Endothelial cell of umbilical vein (primary cell): Measurements from ENCODE around the gene SLC19A1. TPM values are rescaled to one million over a fixed set of nuclear protein-coding genes. Genes with fewer than 3 reads are reported as not detected.

Experiments used
- BruUV-seq: library from RNA; stranded (reverse); fragments of 400-500 nt; replicated peaks from 2 replicates; lab custom pipeline; 2021; lab: Mats Ljungman, UMichigan
- CTCF ChIA-PET: fragments of 300-600, 350-600 bp; sonication (Branson Sonifier 250); formaldehyde crosslinking; loops from one replicate; lab custom pipeline; 2021; ENCODE audit warnings: antibody characterized with exemption, inconsistent platforms; lab: Charles Lee
- POLR2A ChIA-PET: fragments of 300-600, 350-600 bp; sonication (Branson Sonifier 250); formaldehyde crosslinking; loops from one replicate; lab custom pipeline; 2021; ENCODE audit warnings: antibody characterized with exemption, inconsistent platforms; lab: Charles Lee
- DNase-seq: peaks from one replicate; pipeline ENCODE4 v3.0.0-alpha.2; 2011; ENCODE audit warnings: low read depth, low spot score
- FAIRE-seq: peaks from 2 replicates; lab custom pipeline; 2011; peaks lifted over from hg19 to GRCh38; lab: Jason Lieb, UNC
- H2AFZ ChIP-seq: 2 replicates; pipeline ENCODE4 v1.6.0; 2012; ENCODE audit warnings: low read depth, low read length, control low read depth, inconsistent platforms
- H3K27ac ChIP-seq: 2 replicates; pipeline ENCODE4 v1.5.1; 2011; ENCODE audit warnings: low read depth, mild to moderate bottlenecking, control low read depth, low read length, moderate library complexity; ENCODE audit not compliant: insufficient read depth
- H3K27me3 ChIP-seq, 2 experiments: 2 replicates each; pipeline versions ENCODE4 v1.6.0 to v1.6.1; 2011; ENCODE audit warnings: low read length in 2 of 2, mixed read lengths in 1 of 2; ENCODE audit not compliant: control insufficient read depth in 2 of 2, insufficient read depth in 2 of 2
- H3K36me3 ChIP-seq, 2 experiments: 2 replicates in 1 of 2; 3 replicates in 1 of 2; pipeline ENCODE4 v1.5.1; 2011; ENCODE audit warnings: low read length in 2 of 2, mild to moderate bottlenecking in 1 of 2, moderate library complexity in 1 of 2; ENCODE audit not compliant: control insufficient read depth in 2 of 2, insufficient read depth in 2 of 2; ENCODE audit errors: extremely low read depth in 1 of 2
- H3K4me1 ChIP-seq: 3 replicates; pipeline ENCODE4 v1.5.1; 2011; ENCODE audit warnings: mild to moderate bottlenecking, low read length; ENCODE audit not compliant: control insufficient read depth, insufficient read depth; ENCODE audit errors: extremely low read depth
- H3K4me2 ChIP-seq: 2 replicates; pipeline ENCODE4 v1.6.1; 2011; ENCODE audit warnings: low read length, control low read depth, mixed read lengths; ENCODE audit not compliant: insufficient read depth
- H3K4me3 ChIP-seq, 3 experiments: fragments of 200-600 bp in 1 of 3; sonication (generic), shearing (Covaris generic) in 1 of 3; replicated peaks in 1 of 3; 2 replicates each; pipeline ENCODE4 v1.5.1; 2011 to 2016; ENCODE audit warnings: control low read depth in 3 of 3, low read length in 3 of 3, mild to moderate bottlenecking in 2 of 3, inconsistent platforms in 1 of 3, low read depth in 1 of 3, moderate library complexity in 1 of 3; ENCODE audit not compliant: insufficient read depth in 1 of 3
- H3K79me2 ChIP-seq: 2 replicates; pipeline ENCODE4 v1.6.0; 2012; ENCODE audit warnings: low read length, inconsistent platforms; ENCODE audit not compliant: control insufficient read depth, insufficient read depth
- H3K9ac ChIP-seq: replicated peaks from 2 replicates; pipeline ENCODE3; 2011; ENCODE audit warnings: low read length, control low read depth; ENCODE audit not compliant: insufficient read depth; ENCODE audit errors: extremely low read depth
- H3K9me1 ChIP-seq: replicated peaks from 3 replicates; pipeline ENCODE4 v1.6.0; 2011; ENCODE audit warnings: mild to moderate bottlenecking, low read length; ENCODE audit not compliant: control insufficient read depth, insufficient read depth; ENCODE audit errors: extremely low read depth
- H3K9me3 ChIP-seq: replicated peaks from 2 replicates; pipeline ENCODE4 v1.5.1; 2012; ENCODE audit warnings: low read length, inconsistent platforms; ENCODE audit not compliant: control insufficient read depth, insufficient read depth
- H4K20me1 ChIP-seq: replicated peaks from 2 replicates; pipeline ENCODE3; 2011; ENCODE audit warnings: mild to moderate bottlenecking, low read length; ENCODE audit not compliant: control insufficient read depth, insufficient read depth; ENCODE audit errors: extremely low read depth
- CTCF ChIP-seq, 2 donors: IDR thresholded peaks; 1 replicate in 1 of 2; 2 replicates in 1 of 2; pipeline ENCODE4 v1.5.1; 2011; ENCODE audit warnings: low read length in 2 of 2, mild to moderate bottlenecking in 2 of 2, moderate library complexity in 2 of 2, control low read depth in 1 of 2, inconsistent platforms in 1 of 2, low read depth in 1 of 2; ENCODE audit not compliant: insufficient read depth in 1 of 2; ENCODE audit errors: extremely low read depth in 1 of 2
- EZH2 ChIP-seq: IDR thresholded peaks from 2 replicates; pipeline ENCODE4 v1.6.1; 2012; ENCODE audit warnings: borderline replicate concordance, low read depth, mild to moderate bottlenecking, moderate library complexity, low read length, inconsistent platforms; ENCODE audit not compliant: severe bottlenecking
- FOS ChIP-seq: IDR thresholded peaks from 2 replicates; pipeline ENCODE4 v1.6.1; 2011; ENCODE audit warnings: mild to moderate bottlenecking, low read length, moderate library complexity, borderline replicate concordance; ENCODE audit not compliant: insufficient read depth
- GATA2 ChIP-seq: IDR thresholded peaks from 2 replicates; pipeline ENCODE4 v1.7.0; 2011; ENCODE audit warnings: low read depth, mild to moderate bottlenecking, moderate library complexity, mixed read lengths, low read length; ENCODE audit not compliant: insufficient read length, insufficient read depth
- JUN ChIP-seq: IDR thresholded peaks from 2 replicates; pipeline ENCODE4 v1.6.1; 2011; ENCODE audit warnings: borderline replicate concordance, low read depth; ENCODE audit not compliant: insufficient read length, insufficient read depth
- MAX ChIP-seq: IDR thresholded peaks from 2 replicates; pipeline ENCODE4 v1.6.1; 2011; ENCODE audit not compliant: insufficient read depth, insufficient read length
- MYC ChIP-seq: IDR thresholded peaks from one replicate; pipeline ENCODE4 v1.6.1; 2011; ENCODE audit warnings: mild to moderate bottlenecking, low read depth, low read length
- POLR2A ChIP-seq: IDR thresholded peaks from 2 replicates; pipeline ENCODE4 v1.6.1; 2012; ENCODE audit warnings: low read depth, mild to moderate bottlenecking, control low read depth, low read length
- POLR2AphosphoS5 ChIP-seq: IDR thresholded peaks from 2 replicates; pipeline ENCODE4 v1.6.1; 2012; ENCODE audit warnings: low read depth, mild to moderate bottlenecking, control low read depth, low read length, moderate library complexity; ENCODE audit not compliant: insufficient read depth
- dilution Hi-C: fragments of 300-500 bp; cut with MboI; formaldehyde crosslinking; loops from one replicate; pipeline ENCODE4 v1.15.0; 2019; ENCODE audit warnings: low sequenced_read_pairs; ENCODE audit not compliant: extremely low pct_ligation_motif_present
- intact Hi-C: fragments of 100-400 bp; cut with micrococcal nuclease; formaldehyde crosslinking; loops from one replicate; pipeline ENCODE4 v1.10.0; 2022
- polyA plus RNA-seq, 4 experiments: library from polyadenylated mRNA; depleted of rRNA in 3 of 4; stranded (reverse) in 3 of 4; unstranded in 1 of 4; fragments of >200 nt; gene quantifications; 2 replicates each; pipeline versions ENCODE4 v1.2.1 to v1.2.3, GENCODE V29; 2011 to 2012; ENCODE audit warnings: missing spikeins in 1 of 4
- total RNA-seq: library from RNA; stranded (reverse); gene quantifications from 2 replicates; pipeline ENCODE4 v1.2.3, GENCODE V29; 2021

Gene SLC19A1
- total and polyA plus RNA-seq, 2 donors (not counting 3 experiments of a cell fraction or from before 2014, with no cell fraction given): 36.3 to 54.6 TPM

GRCh38 chr21:45529785-45530422 is 12.3 kb downstream of the SLC19A1 start:
- Histone ChIP-seq H3K4me1 (peaks cover 22% of the 10 kb centered on the region), H3K79me2 (peaks cover 14% of the 10 kb centered on the region), H3K36me3 (peaks cover 2 to 15% of the 10 kb centered on the region in 2 experiments), H3K27ac (no peak overlapping the region), H3K9me3 (no peaks in the 10 kb centered on the region), H3K9ac (no peak overlapping the region), H2AFZ (no peak overlapping the region), H4K20me1 (no peaks in the 10 kb centered on the region), H3K4me3 (no peak overlapping the region), H3K27me3 (no peaks in the 10 kb centered on the region), H3K4me2 (no peak overlapping the region), H3K9me1 (no peaks in the 10 kb centered on the region)
- POLR2A ChIA-PET: no interaction called here
- TF ChIP-seq GATA2 (no peak), POLR2AphosphoS5 (no peak), EZH2 (no peak), MAX (no peak), CTCF (IDR thresholded peaks at IDR 0.05; ENCODE audit: extremely low read depth in 1 of 2, insufficient read depth in 1 of 2, low read depth in 1 of 2, low read length in 2 of 2) (no peak), POLR2A (no peak), MYC (no peak), FOS (no peak), JUN (no peak)
- DNase-seq: no peak
- intact Hi-C loops (loop anchor here (10.0 kb wide), 1 partner anchor 55 kb away; no protein-coding TSS in a partner anchor), dilution Hi-C loops (no loop called here)
- TSS peak; percentile 9 for BruUV-seq
- CTCF ChIA-PET: no interaction called here
- FAIRE-seq: no peak
